EH (cell line): ENCODE results near the gene TMEM120A.

Experiments
- DNase-seq: peaks from one replicate; pipeline ENCODE4 v3.0.0-alpha.2; 2015; ENCODE audit warnings: low read depth

The TMEM120A gene

GRCh38 chr7:75995052-75995471, 667 bp upstream of the TMEM120A start:
- no peak for DNase-seq

- DNase-seq, result peak; percentile 73
Measured at GRCh38 chr7:75993689-75994387, 557 bp downstream of the TMEM120A start.

GRCh38 chr7:75992083-75992755, 2.2 kb downstream of the TMEM120A start:
- DNase-seq, result no peak

- no peak for DNase-seq
Measured at GRCh38 chr7:75991531-75992082, 2.8 kb downstream of the TMEM120A start.

- no peak for DNase-seq
Measured at GRCh38 chr7:75989500-75990388, 4.7 kb downstream of the TMEM120A start.

GRCh38 chr7:75988568-75989499, 5.6 kb downstream of the TMEM120A start:
- DNase-seq, result no peak

- DNase-seq, result no peak
Measured at GRCh38 chr7:75987805-75988567, 6.4 kb downstream of the TMEM120A start.

GRCh38 chr7:75987026-75987804, 7.2 kb downstream of the TMEM120A start:
- no peak for DNase-seq

- no peak for DNase-seq
Measured at GRCh38 chr7:75986147-75986781, 8.1 kb downstream of the TMEM120A start.

- DNase-seq, result no peak
Measured at GRCh38 chr7:75985518-75986146, 8.8 kb downstream of the TMEM120A start.

- no peak for DNase-seq
Measured at GRCh38 chr7:75985009-75985517, 9.3 kb downstream of the TMEM120A start.

GRCh38 chr7:75984130-75985008, 10.0 kb downstream of the TMEM120A start:
- no peak for DNase-seq

GRCh38 chr7:75983471-75984129, 10.8 kb downstream of the TMEM120A start:
- no peak for DNase-seq

- no peak for DNase-seq
Measured at GRCh38 chr7:75982306-75983064, 11.9 kb downstream of the TMEM120A start.

- DNase-seq, result no peak
Measured at GRCh38 chr7:75981453-75982305, 12.7 kb downstream of the TMEM120A start.

- DNase-seq, result no peak
Measured at GRCh38 chr7:75981203-75981452, 13.3 kb downstream of the TMEM120A start.
